ENCODE data around the gene ANKLE2.
A peak's percentile ranks its signal among the peaks of the same experiment; 100 is the strongest.
"Not testable (repeated sequence)": the region's sequence is repeated elsewhere in the genome, so short reads cannot be mapped to it uniquely, and the experiment has no call there.

The ANKLE2 gene

DNA sequence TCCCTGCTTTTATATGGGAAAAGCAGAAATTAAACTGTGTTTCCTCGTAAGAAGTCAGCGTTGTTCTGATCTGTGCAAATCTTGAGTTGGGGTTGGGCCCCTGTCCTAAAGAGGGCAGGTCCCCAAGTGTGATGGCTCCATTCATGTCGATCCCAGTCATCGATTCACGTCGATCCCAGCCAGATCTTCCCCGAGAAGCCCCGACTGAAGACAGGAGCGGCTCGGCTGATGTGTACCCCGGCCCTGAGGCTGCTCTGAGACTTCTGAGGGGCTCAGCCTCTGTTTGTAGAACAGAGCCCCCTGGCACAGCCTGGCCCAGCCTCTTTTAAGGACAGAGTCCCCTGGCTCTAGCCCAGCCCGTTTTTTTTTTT, 41.7 kb downstream of the ANKLE2 start:
- DNase-seq (ENCODE audit: low read depth in 2 of 2) = no peak

DNA sequence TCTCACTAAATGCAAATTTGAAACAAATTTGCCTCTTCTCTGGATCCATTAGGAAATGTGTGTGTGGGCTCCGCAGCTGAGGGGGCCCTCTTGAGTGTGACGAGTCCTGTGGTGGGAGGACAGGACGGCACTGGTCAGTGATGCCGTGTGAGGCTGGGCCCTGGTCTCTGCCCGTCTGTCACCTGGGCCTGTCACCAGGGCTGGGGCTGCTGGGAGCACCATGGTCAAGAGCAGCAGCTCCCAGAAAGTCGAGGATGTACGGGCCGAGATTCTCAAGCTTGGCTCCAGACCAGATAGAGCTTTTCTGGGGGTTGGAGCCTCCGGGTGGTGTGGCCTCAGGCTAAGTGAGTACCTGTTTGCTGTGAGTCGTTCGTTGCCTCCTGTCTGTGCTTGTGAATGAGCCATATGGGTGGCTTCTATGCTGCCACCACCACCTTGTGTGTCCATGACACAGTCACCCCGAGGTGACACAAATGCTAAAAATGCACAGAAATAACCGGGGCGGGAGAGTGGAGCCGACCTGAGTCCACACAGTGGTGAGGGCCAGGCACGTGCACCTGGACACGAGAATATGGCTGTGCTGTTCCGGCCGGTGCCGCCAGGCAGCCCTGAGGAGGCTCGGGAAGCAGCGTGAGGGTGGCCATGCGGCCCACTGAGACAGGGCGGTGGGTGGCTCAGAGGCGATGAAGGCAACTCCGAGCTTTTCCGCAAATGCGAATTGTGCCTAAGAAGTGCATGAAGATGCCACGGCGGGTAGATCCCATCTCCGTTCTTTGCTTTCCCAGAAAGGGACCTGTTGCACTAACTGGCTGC, 42.3 kb downstream of the ANKLE2 start:
- no peak for DNase-seq (ENCODE audit: low read depth in 2 of 2)

GRCh38 chr12:132718644-132719043, 43.0 kb downstream of the ANKLE2 start:
- DNase-seq (ENCODE audit: low read depth in 2 of 2) = no peak

GRCh38 chr12:132717531-132718387, 43.9 kb downstream of the ANKLE2 start:
- DNase-seq (ENCODE audit: low read depth in 2 of 2) = no peak

DNA sequence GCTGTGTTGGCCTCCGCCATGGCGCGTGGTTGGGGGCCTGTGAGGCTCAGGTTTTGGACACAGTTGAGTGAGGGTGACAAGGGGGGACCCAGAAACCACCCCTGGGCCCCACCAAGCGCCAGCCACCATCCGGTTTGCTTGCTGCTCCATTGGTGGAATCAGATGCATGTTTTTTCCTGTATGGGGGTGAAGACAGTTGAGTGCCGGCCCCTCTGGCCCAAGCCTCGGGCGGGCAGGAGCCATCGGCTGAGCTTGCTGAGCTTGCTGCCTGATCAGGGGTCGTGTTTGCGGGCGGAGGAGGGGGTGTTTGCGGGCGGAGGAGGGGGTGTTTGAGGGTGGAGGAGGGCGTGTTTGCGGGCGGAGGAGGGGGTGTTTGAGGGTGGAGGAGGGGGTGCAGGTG, 44.6 kb downstream of the ANKLE2 start:
- no peak for DNase-seq (ENCODE audit: low read depth in 2 of 2)

- DNase-seq (ENCODE audit: low read depth in 2 of 2) = no peak
Measured at GRCh38 chr12:132716356-132716755, 45.3 kb downstream of the ANKLE2 start.

DNA sequence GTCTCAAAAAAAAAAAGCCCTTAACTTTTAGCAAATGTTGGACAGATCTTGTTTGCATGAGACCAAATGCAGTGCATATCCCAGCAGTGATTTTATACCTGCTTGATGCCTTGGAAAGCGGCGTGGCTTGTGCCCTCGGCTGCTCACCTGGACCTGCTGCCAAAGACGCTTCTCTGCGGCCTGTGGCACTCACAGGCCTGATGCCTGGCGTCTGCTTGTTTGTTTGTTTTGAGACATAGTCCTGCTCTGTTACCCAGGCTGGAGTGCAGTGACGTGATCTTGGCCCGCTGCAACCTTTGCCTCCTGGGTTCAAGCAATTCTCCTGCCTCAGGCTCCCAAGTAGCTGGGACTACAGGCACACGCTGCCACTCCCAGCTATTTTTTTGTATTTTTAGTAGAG, 45.8 kb downstream of the ANKLE2 start:
- no peak for DNase-seq (ENCODE audit: low read depth in 2 of 2)

- no peak for DNase-seq (ENCODE audit: low read depth in 2 of 2)
Measured at GRCh38 chr12:132713123-132713522, 48.5 kb downstream of the ANKLE2 start.

- DNase-seq (ENCODE audit: low read depth in 2 of 2) = no peak
Measured at GRCh38 chr12:132711080-132711843, 50.4 kb downstream of the ANKLE2 start.

DNA sequence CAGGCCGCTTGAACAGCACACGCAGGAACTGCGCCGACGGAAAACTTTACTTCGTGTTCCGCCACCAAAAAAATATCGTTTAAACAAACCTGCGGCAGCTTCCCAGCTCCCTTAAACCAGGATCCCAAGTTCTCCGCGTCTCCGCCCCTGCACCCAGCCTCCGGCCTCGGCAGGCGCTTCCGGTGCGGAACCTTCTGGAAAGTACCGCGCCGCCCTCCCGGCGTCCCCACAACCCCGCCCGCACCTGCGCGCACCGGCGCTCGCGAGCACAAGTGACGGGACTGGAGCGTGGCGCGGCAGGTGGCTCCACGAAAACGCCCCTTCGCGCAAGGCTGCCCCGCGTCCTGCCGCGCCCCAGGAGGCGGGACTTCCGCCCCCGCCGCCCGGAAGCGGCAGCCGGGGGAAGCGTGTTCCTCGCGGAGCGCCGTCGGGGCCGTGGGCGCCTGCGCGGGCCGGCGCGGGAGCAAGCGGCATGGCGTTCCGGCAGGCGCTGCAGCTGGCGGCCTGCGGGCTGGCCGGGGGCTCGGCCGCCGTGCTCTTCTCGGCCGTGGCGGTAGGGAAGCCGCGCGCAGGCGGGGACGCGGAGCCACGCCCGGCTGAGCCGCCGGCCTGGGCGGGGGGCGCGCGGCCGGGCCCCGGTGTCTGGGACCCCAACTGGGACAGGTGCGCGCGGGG, 51.1 kb downstream of the ANKLE2 start, which contains the start of gene PGAM5:
PGAM5 (plus strand) TSS at position 438 of the 675 bp plus-strand sequence; CDS start at position 473, 35 bp downstream.
- DNase-seq (ENCODE audit: low read depth in 2 of 2) = peak; percentile 78 to 86

GRCh38 chr12:132710043-132710404, 51.6 kb downstream of the ANKLE2 start:
- DNase-seq (ENCODE audit: low read depth in 2 of 2) = no peak

DNA sequence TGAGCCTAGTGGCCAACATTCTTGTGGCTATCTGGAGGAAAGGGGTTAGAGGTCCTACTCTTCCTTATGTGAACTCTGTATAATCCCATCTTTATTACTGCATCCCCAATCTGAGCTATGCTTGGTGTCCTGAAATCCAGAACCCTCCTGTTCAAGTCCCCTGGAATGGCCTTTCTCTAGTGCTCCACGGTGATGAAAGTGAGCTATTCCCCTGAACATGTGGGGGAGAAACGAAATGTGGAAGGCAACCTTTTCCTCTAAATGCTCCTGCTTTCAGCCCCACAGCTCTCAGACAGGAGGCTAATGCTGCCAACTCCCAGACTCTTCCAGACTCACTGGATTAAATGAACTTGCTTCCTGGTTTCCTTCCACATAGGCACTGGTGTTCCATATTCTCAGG, 53.5 kb downstream of the ANKLE2 start:
- no peak for DNase-seq (ENCODE audit: low read depth in 2 of 2)

DNA sequence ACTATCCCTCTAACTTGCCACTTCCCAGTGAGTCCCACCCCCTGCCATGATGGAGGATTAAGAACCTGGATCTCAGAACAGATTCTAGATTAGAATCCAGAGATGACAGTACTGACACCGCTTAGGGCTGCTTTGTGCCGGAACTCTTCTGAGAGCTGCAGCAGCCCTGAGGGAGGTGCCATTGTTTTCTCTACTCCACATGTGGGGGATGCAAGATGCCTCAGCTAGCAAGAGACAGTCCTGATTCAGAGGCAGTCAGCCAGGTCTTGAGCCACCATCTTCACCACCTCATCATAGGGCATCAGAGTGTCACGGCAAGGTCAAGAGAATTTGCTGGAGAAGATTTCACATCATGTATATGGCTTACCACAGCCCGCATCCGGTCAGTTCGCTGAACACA, 54.4 kb downstream of the ANKLE2 start:
- no peak for DNase-seq (ENCODE audit: low read depth in 2 of 2)

DNA sequence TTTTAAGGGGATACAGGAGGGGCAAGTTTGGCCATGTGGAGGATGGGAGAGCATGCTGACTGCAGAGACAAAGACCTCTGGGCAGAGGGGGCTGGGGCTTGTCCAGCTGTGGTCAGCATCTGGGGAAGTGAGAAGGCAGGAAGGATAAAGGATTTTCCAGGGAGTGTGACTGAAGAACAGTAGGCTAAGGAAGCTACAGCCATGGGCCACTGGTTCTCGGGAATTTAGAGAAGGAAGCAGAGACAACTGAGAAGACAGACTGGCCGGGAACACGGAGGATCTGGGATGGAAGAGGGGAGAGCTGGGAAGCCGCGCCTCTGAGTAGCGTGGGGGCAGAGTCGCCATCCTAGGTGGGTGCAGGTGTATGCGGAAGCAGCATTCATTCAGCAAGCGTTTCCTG, 58.0 kb downstream of the ANKLE2 start:
- no peak for DNase-seq (ENCODE audit: low read depth in 2 of 2)

GRCh38 chr12:132702640-132703039, 59.0 kb downstream of the ANKLE2 start:
- no peak for DNase-seq (ENCODE audit: low read depth in 2 of 2)

GRCh38 chr12:132700212-132700822, 61.3 kb downstream of the ANKLE2 start:
- DNase-seq (ENCODE audit: low read depth in 2 of 2) = no peak

DNA sequence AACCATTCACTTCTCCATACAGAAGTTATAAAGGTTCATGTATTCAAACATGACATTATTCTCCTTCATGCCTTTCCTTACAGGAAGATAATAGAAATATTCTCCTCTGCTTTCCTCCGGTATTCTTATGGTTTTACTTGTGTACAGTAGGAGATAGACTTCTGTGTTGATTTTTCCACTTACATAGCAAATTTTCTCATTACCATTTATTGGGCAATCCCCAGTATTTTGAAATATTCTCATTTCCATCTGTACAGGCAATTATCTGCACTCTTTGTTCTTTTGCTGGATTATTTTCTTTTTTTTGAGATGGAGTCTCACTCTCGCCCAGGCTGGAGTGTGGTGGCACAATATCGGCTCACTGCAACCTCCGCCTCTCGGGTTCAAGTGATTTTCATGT, 63.3 kb downstream of the ANKLE2 start:
- DNase-seq (ENCODE audit: low read depth in 2 of 2) = no peak

GRCh38 chr12:132695431-132695830, 66.2 kb downstream of the ANKLE2 start:
- DNase-seq (ENCODE audit: low read depth in 2 of 2) = no peak

DNA sequence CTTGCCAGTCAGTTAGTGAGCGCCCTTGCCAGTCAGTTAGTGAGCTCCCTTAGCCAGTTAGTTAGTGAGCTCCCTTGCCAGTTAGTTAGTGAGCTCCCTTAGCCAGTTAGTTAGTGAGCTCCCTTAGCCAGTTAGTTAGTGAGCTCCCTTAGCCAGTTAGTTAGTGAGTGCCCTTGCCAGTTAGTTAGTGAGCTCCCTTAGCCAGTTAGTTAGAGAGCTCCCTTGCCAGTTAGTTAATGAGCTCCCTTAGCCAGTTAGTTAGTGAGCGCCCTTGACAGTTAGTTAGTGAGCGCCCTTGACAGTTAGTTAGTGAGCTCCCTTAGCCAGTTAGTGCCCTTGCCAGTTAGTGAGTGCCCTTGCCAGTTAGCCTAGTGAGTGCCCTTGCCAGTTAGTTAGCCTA, 66.7 kb downstream of the ANKLE2 start:
- DNase-seq (ENCODE audit: low read depth in 2 of 2) = not testable (repeated sequence)

DNA sequence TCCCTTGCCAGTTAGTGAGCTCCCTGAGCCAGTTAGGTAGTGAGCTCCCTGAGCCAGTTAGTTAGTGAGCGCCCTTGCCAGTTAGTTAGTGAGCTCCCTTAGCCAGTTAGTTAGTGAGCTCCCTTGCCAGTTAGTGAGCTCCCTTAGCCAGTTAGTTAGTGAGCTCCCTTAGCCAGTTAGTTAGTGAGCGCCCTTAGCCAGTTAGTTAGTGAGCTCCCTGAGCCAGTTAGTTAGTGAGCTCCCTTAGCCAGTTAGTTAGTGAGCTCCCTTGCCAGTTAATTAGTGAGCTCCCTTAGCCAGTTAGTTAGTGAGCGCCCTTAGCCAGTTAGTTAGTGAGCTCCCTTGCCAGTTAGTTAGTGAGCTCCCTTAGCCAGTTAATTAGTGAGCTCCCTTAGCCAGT, 69.6 kb downstream of the ANKLE2 start:
- DNase-seq (ENCODE audit: low read depth in 2 of 2) = not testable (repeated sequence)

DNA sequence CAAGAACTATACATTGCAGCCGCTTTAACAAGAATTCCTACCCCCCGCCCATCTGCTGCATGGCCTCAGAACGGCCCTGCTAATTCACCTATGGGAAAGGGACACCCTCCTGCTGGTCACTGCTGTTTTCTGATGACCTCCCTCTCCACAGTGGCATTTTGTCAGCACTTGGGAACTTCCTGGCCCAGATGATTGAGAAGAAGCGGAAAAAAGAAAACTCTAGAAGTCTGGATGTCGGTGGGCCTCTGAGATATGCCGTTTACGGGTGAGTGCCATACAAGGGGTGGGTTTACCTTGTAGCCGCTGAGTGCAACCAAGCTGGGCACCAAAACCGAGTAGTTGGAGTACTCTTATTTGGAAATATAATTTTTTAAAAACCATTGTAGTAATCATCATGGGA, 71.5 kb downstream of the ANKLE2 start:
- no peak for DNase-seq (ENCODE audit: low read depth in 2 of 2)
